CD14-positive monocyte (primary cell): Measurements from ENCODE around the gene PLBD2. TPM values are rescaled to one million over a fixed set of nuclear protein-coding genes. Genes with fewer than 3 reads are reported as not detected.

Experiments
- DNase-seq, 3 donors: peaks; one replicate each; pipeline ENCODE4 v3.0.0-alpha.2; 2011 to 2022
- H2AFZ ChIP-seq: 2 replicates; pipeline ENCODE4 v1.6.0; 2012; ENCODE audit warnings: mild to moderate bottlenecking, low read depth, low read length, inconsistent platforms; ENCODE audit not compliant: insufficient read depth, poor library complexity, severe bottlenecking
- H3K27ac ChIP-seq, 2 donors: 1 replicate in 1 of 2; 2 replicates in 1 of 2; pipeline ENCODE4 v1.5.1; 2012 to 2013; ENCODE audit warnings: low read length in 2 of 2, control low read depth in 1 of 2, inconsistent platforms in 1 of 2, low read depth in 1 of 2, mild to moderate bottlenecking in 1 of 2
- H3K27me3 ChIP-seq, 2 donors: one replicate each; pipeline versions ENCODE4 v1.6.0 to v1.6.1; 2011 to 2013; ENCODE audit warnings: low read length in 2 of 2; ENCODE audit not compliant: control insufficient read depth in 2 of 2, insufficient read depth in 2 of 2
- H3K36me3 ChIP-seq, 2 donors: replicated peaks in 1 of 2; 1 replicate in 1 of 2; 2 replicates in 1 of 2; pipeline versions ENCODE4 v1.5.1 to v1.6.1; 2012 to 2013; ENCODE audit warnings: low read length in 2 of 2, control low read depth in 1 of 2, inconsistent platforms in 1 of 2, mild to moderate bottlenecking in 1 of 2; ENCODE audit not compliant: insufficient read depth in 2 of 2, control insufficient read depth in 1 of 2
- H3K4me1 ChIP-seq, 2 donors: 1 replicate in 1 of 2; 2 replicates in 1 of 2; pipeline versions ENCODE4 v1.5.1 to v1.6.1; 2012 to 2013; ENCODE audit warnings: low read length in 2 of 2, control low read depth in 1 of 2, inconsistent platforms in 1 of 2, mild to moderate bottlenecking in 1 of 2, moderate library complexity in 1 of 2; ENCODE audit not compliant: insufficient read depth in 2 of 2, control insufficient read depth in 1 of 2
- H3K4me2 ChIP-seq: replicated peaks from 2 replicates; pipeline ENCODE3; 2012; ENCODE audit warnings: low read length, moderate library complexity, mild to moderate bottlenecking; ENCODE audit not compliant: poor library complexity, severe bottlenecking; ENCODE audit errors: extremely low read depth
- H3K4me3 ChIP-seq, 3 experiments: fragments of 200-600 bp in 1 of 3; sonication (generic) in 1 of 3; replicated peaks in 1 of 3; 1 replicate in 2 of 3; 2 replicates in 1 of 3; pipeline ENCODE4 v1.5.1; 2011 to 2013; ENCODE audit warnings: low read length in 3 of 3, mild to moderate bottlenecking in 3 of 3, control low read depth in 2 of 3, low read depth in 2 of 3, inconsistent platforms in 1 of 3, moderate library complexity in 1 of 3
- H3K79me2 ChIP-seq: 2 replicates; pipeline ENCODE4 v1.6.0; 2012; ENCODE audit warnings: mild to moderate bottlenecking, control low read depth, inconsistent platforms, low read length, moderate library complexity; ENCODE audit not compliant: insufficient read depth
- H3K9ac ChIP-seq: 2 replicates; pipeline ENCODE4 v1.6.0; 2017; ENCODE audit warnings: low read length, mild to moderate bottlenecking; ENCODE audit not compliant: insufficient read depth, poor library complexity, severe bottlenecking
- H3K9me3 ChIP-seq, 2 donors: replicated peaks in 1 of 2; 1 replicate in 1 of 2; 2 replicates in 1 of 2; pipeline versions ENCODE4 v1.5.1 to v1.6.1; 2012 to 2013; ENCODE audit warnings: low read length in 2 of 2, control low read depth in 1 of 2; ENCODE audit not compliant: control insufficient read depth in 1 of 2, insufficient read depth in 1 of 2
- H4K20me1 ChIP-seq: 2 replicates; pipeline ENCODE4 v1.6.0; 2012; ENCODE audit warnings: mild to moderate bottlenecking, low read length, control low read depth, moderate library complexity; ENCODE audit not compliant: insufficient read depth
- H3K27ac Mint-ChIP-seq, 7 donors: one replicate each; pipeline ENCODE4 v1.8.0; 2020; ENCODE audit warnings: mild to moderate bottlenecking in 7 of 7, mixed read lengths in 7 of 7, moderate library complexity in 6 of 7, inconsistent platforms in 2 of 7
- H3K27me3 Mint-ChIP-seq, 3 donors: one replicate each; pipeline ENCODE4 v1.8.0; 2021 to 2022; ENCODE audit warnings: low read depth in 3 of 3, mild to moderate bottlenecking in 3 of 3, mixed read lengths in 3 of 3, moderate library complexity in 3 of 3, inconsistent platforms in 1 of 3
- H3K36me3 Mint-ChIP-seq, 2 donors: one replicate each; pipeline ENCODE4 v1.8.0; 2020; ENCODE audit warnings: mixed read lengths in 2 of 2, inconsistent platforms in 1 of 2, mild to moderate bottlenecking in 1 of 2
- H3K4me1 Mint-ChIP-seq: one replicate; pipeline ENCODE4 v1.8.0; 2020; ENCODE audit warnings: mild to moderate bottlenecking, mixed read lengths
- H3K4me3 Mint-ChIP-seq, 2 donors: one replicate each; pipeline ENCODE4 v1.8.0; 2020; ENCODE audit warnings: mild to moderate bottlenecking in 2 of 2, mixed read lengths in 2 of 2, moderate library complexity in 1 of 2
- H3K9me3 Mint-ChIP-seq, 7 donors: one replicate each; pipeline ENCODE4 v1.8.0; 2020 to 2022; ENCODE audit warnings: mixed read lengths in 7 of 7, mild to moderate bottlenecking in 6 of 7, moderate library complexity in 6 of 7, inconsistent platforms in 2 of 7
- CTCF ChIP-seq: fragments of 200-600 bp; IDR thresholded peaks from one replicate; pipeline ENCODE4 v1.8.0; 2022; ENCODE audit warnings: antibody characterized with exemption, mild to moderate bottlenecking
- WGBS: methylation state at CpG from one replicate; pipeline ENCODE4 v1.1.5; 2013; ENCODE audit warnings: missing lambda C conversion rate; ENCODE audit not compliant: insufficient coverage; 5-methylcytosine and 5-hydroxymethylcytosine counted together
- intact Hi-C, 2 donors: fragments of 100-400 bp; cut with micrococcal nuclease; formaldehyde crosslinking; loops; one replicate each; pipeline versions ENCODE4 v1.15.0 to v1.15.1; 2023
- polyA plus RNA-seq, 3 donors: library from polyadenylated mRNA; depleted of rRNA in 1 of 3; unstranded in 2 of 3; stranded (reverse) in 1 of 3; fragments of 300-500 nt in 2 of 3; fragments of >200 nt in 1 of 3; fragmentation: Illumina TruSeq in 2 of 3; gene quantifications; 1 replicate in 2 of 3; 2 replicates in 1 of 3; pipeline ENCODE4 v1.2.3, GENCODE V29; 2012 to 2021

PLBD2 gene
- polyA plus RNA-seq, 3 donors = 8.5 to 12.4 (median 8.8) TPM

GRCh38 chr12:113341535-113341934, 16.9 kb upstream of the PLBD2 start:
- peak overlapping the region in 1 of 2 donors; percentile 19 for H3K4me3 Mint-ChIP-seq
- TF ChIP-seq CTCF = no peak
- Histone ChIP-seq H3K4me2 (peak overlapping the region; percentile 21), H3K9ac (no peak overlapping the region), H4K20me1 (no peaks in the 10 kb centered on the region), H3K4me3 (peak overlapping the region in 1 of 3 experiments; percentile 11), H3K36me3 (no peaks in the 10 kb centered on the region), H3K9me3 (no peaks in the 10 kb centered on the region), H2AFZ (peak overlapping the region; percentile 71), H3K79me2 (no peaks in the 10 kb centered on the region), H3K4me1 (peaks cover 11 to 18% of the 10 kb centered on the region in 2 donors), H3K27me3 (no peaks in the 10 kb centered on the region), H3K27ac (peak overlapping the region; percentile 37 to 50)
- peak overlapping the region; percentile 58 to 85 (median 76) for H3K27ac Mint-ChIP-seq
- H3K27me3 Mint-ChIP-seq = peaks cover 0 to 2% (median 0%) of the 10 kb centered on the region in 3 donors
- DNase-seq = peak; percentile 33 to 51 (median 36)
- peaks cover 16% of the 10 kb centered on the region for H3K4me1 Mint-ChIP-seq
- intact Hi-C loops = no loop called here
- no peaks in the 10 kb centered on the region for H3K36me3 Mint-ChIP-seq
- peaks cover 0 to 2% (median 0%) of the 10 kb centered on the region in 7 donors for H3K9me3 Mint-ChIP-seq
- WGBS = no CpG with 5 or more reads among the region's 6 CpGs

GRCh38 chr12:113345318-113345717, 13.1 kb upstream of the PLBD2 start:
- no peak for DNase-seq
- no peak overlapping the region for H3K27ac Mint-ChIP-seq
- H3K27me3 ChIP-seq = no peaks in the 10 kb centered on the region
- no peak for TF ChIP-seq CTCF
- no peak overlapping the region for H3K27ac ChIP-seq
- peaks cover 23% of the 10 kb centered on the region for H3K4me1 Mint-ChIP-seq
- no peak overlapping the region for H3K9ac ChIP-seq
- peaks cover 0 to 2% (median 0%) of the 10 kb centered on the region in 7 donors for H3K9me3 Mint-ChIP-seq
- peaks cover 2 to 10% (median 2%) of the 10 kb centered on the region in 3 donors for H3K27me3 Mint-ChIP-seq
- H3K4me3 Mint-ChIP-seq = no peak overlapping the region
- no peaks in the 10 kb centered on the region for H3K36me3 Mint-ChIP-seq
- no CpG with 5 or more reads among the region's 6 CpGs for WGBS
- H3K4me1 ChIP-seq = peaks cover 11 to 19% of the 10 kb centered on the region in 2 donors
- no peaks in the 10 kb centered on the region for H3K79me2 ChIP-seq
- no peak overlapping the region for H2AFZ ChIP-seq
- intact Hi-C loops = no loop called here
- H3K4me3 ChIP-seq = no peak overlapping the region
- H3K36me3 ChIP-seq = no peaks in the 10 kb centered on the region
- H3K9me3 ChIP-seq = no peaks in the 10 kb centered on the region
- H3K4me2 ChIP-seq = no peak overlapping the region
- no peaks in the 10 kb centered on the region for H4K20me1 ChIP-seq
